Cerebellar cortex (tissue), 1 donor: ENCODE measurements around the gene BRME1.
A peak's percentile ranks its signal among the peaks of the same experiment; 100 is the strongest.

Experiments used
- DNase-seq: peaks from one replicate; pipeline ENCODE4 v3.0.0-alpha.2; 2015; ENCODE audit warnings: low spot score

BRME1 gene

GRCh38 chr19:13887517-13887916 is 18.4 kb downstream of the BRME1 start:
- DNase-seq: no peak

- no peak for DNase-seq
Measured at GRCh38 chr19:13887018-13887436, 18.9 kb downstream of the BRME1 start.

- DNase-seq: no peak
Measured at GRCh38 chr19:13885826-13886365, 20.0 kb downstream of the BRME1 start.

DNA sequence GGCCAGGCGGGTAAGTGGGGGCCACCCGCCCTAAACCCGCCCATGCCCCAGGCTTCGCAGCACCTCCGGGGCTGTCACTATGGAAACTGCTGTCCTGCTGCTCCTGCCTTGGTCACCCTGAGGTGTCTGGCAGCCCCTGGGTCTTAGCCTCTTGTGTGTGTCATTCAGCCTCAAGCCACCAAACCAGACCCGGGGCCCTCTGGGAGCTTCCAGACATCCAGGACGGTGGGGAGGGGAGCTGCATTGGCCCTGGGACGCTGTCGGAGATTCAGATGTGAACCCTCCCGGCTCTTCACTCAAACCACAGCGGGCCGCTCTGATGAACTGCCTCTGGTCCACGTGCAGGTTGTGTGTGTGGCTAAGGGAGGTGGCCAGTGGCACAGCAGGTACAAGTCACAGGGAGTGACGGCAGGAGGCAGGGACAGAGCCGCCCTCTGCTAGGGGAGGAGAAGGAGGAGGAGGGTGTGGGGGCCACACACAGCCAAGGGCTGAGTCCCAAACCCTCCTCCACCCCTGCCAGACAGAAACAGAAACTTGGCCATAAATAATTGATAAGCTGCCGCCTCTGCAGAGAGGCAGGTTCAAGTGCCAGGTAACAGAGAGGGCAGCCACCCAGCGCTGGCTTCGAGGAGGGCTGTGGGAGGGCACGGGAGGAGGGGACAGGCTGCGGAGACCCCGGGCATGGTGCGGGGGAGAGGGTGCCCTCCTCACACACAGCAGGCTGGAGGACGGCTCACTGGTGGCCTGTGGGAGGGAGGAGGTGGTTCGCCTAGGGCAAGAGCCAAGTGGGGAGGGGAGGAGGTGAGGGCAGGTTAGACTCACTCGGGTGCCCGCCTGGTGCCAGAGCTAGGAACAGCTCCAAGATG is 21.0 kb downstream of the BRME1 start:
- no peak for DNase-seq

DNA sequence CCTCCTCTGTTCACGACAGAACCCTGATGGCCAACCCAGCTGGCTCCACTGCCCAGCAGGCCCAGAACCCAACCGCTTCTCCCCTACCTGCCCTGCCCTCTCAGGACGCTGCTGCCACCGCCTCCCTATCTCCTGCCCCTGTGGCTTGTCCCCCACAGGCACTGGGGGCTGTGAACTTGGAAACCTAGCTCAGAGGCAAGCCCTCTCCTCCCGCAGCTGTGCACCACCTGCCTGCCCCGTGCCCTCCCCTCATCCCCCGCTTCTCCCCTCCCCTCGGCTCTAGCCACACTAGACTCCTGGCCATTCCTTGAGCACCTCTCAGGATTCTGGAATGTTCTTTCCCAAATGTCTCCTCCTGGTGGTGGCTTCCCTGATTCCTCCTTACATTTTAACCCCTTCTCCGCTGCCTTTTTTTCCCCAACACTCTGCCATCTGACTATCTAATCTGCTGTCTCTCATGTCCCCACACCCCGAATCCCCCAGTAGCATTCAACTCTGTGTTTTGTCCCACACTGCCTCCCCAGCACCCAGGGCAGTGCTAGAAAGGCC is 22.3 kb downstream of the BRME1 start:
- no peak for DNase-seq

DNA sequence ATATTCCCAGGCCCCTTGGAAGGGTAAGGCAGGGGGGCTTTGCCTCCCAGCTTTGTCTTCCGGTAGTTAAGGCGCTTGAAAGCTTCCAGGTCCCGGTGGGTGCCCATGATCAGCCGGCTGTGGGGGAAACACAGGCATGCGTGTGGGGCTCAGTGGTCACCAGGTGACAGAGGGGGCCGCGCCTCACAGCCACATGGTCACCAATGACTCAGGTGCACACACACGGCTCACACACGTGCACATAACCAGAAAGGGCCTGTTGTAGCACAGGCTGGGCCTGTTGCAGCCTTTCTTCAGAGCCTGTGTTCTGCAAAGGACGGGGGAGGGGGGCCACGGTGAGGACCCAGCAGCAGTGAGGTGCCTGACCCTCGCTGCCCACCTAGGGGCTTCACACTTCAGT is 23.1 kb downstream of the BRME1 start:
- DNase-seq: no peak

- no peak for DNase-seq
Measured at GRCh38 chr19:13882419-13882795, 23.5 kb downstream of the BRME1 start.

DNA sequence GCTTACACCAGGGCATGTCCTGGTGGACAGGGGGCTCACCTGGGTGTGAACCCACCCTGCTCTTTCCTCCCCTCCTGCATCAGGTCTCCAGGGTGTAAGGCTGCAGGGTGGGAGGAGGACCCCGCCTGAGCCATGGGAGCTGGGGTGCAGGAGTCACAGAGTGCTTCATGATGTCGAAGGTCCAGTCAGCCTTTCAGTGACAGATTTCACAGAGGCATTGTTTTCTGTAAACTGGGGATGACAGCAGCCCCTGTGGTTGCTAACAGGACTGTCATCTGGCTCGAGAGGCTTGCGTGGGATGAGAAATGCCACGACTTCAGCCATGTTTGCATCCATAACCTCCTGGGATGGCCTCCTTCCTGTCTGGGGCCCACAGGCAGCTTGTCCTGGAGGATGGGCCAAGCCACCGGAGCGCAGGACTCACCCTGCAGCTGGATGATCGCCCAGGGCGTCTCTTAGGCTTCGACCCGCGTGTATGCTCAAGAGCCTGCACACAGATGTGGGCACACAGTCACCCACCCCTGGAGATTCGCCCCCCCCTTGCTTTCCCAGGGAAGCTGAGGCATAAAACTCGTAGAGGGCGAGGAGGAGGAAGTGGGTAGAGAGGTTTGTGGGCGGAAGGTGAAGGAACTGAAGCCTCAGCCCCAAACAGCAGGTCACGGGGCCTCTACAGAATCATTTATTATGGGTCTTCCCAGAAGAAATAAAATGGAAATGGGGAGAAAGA is 24.1 kb downstream of the BRME1 start:
- DNase-seq: no peak

DNA sequence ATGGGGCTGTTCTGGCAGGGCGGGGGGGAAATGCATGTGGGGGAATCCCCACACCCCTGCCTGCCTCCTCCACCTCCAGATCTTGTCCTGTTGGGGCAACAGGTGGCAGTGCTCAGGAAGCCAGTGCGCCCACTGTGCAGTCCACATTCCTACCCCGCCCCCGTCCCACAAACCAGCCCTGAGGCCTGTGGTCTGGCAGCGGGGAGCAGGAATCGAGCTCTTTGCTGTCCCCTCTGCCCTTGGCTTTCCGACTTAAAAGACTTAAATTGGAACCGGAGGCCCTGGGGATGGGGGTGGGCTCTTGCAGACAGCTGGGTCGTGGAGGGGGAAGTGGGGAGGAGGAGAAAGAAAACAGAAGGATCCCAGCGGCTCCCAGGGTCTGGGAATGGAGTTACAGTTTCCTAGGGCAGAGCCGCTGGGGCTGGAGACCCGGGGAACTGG is 24.6 kb downstream of the BRME1 start:
- no peak for DNase-seq

DNA sequence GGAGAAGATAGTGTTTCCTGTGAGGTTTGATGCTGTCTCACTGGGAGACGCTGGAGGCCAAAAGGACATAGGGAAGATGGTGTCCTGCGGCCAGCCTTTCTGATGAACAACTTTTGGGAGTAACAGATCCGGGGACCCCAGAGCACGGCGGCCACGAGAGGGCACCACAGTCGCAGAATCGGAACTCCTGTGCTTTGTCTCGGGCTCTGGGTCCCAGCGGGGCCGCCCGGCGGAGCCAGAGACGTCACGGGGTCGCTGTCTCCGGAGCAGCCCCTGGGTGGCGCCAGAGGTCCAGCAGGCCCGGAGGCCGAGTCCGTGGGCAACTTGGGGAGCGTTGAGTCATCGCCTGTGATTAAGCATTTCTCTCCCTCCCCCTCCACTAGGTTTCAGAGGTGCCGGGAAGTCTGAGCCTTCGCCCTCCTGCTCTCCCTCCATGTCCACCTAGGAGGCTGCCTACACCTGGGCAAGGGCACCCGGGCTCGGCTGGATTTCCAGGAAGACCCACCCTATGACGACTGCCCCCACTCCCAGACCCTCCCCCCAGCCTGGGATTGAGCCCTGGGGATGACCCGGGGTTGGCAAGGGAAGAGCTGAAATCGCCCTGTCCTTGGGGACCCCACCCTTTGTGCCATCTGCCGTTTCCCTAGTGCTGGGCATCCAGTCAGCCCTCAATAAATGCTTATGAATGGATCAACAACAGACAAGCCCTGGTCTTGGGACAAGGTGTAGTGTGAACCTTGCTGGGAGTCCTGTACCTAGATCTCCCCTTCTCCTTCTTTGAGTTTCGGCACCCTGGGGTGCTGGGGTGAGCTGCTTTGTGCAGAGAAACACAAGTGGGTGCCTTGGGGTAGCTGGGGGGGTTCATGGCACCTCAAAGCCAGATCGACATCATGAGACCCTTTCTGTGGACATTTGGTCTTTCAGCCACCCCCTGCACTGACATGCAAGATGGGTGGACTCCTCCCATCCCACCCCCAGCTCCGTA is 25.6 kb downstream of the BRME1 start:
- peak; percentile 92 for DNase-seq

- DNase-seq: no peak
Measured at GRCh38 chr19:13877303-13877702, 28.6 kb downstream of the BRME1 start.

- DNase-seq: no peak
Measured at GRCh38 chr19:13876834-13877233, 29.1 kb downstream of the BRME1 start, which contains the start of gene NANOS3. TSS of gene NANOS3 (plus strand) at chr19:13877134. CDS start at chr19:13877249, 115 bp downstream.

- no peak for DNase-seq
Measured at GRCh38 chr19:13875824-13876223, 30.1 kb downstream of the BRME1 start.

DNA sequence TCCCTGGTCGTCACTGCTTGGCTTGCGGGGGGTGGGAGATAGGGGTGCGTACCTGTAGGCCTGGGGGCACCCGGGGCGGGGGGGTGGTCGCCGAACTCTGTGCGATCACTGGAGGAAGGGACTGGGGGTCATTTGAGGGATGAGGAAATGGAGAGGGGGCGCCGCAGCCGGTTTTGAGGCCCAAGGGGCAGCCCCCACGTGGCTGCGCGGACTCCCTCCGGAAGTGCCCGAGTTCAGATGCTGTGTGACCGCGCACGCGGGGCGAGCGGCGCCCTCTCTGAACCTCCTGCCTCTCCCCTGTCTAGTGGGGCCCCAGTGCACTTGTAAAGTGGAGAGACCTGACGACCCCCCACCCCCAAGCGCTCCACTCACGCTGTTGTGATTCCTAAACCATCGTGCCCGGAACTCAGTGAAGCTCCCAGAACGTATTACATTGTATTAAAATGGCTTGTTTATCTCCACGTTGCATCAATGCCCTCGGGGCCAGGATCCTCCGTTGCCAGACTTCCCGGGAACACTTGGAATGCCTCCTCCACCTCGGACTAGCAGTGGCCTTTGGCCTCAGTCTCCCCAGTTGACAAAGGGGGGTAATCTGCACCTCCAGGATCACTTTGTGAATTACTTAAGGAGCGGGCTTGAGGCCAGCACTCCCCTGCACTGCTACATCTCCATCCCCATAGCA is 31.9 kb downstream of the BRME1 start:
- DNase-seq: no peak

DNA sequence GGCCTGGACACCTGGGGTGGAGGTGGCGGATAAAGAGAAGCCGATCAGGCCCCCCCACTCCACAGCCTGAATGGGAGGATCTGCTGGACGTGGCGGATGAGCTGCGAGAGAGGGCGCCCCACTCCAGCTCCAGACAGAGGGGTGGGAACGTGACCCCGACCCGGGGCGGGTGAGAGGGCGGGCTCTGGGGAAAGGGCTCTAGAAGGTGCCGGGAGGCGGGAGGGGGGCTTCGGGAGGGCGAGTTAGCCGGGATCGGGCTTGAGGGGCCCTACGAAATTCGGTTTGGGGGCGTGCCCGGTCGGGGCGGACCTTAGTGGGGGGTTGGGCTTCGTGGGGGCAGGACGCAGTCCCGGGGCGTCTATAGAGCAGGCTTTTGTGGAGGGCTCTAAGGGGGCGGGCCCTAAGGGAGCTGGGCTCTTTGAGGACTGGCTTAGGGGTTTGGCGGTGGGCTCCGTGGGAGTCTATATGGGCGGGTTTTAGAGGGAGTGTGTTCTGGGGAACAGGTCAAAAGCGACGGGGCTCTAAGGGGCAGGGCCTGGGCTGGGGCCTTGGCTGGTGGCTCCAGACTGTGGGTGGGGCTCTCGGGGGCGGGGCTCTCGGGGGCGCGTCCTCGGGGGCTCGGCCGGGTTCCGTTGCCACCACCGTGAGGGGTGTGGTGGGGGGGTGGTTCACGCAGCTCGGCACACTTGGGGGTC is 33.1 kb downstream of the BRME1 start:
- peak; percentile 66 for DNase-seq

GRCh38 chr19:13872339-13872694 is 33.6 kb downstream of the BRME1 start:
- DNase-seq: no peak

DNA sequence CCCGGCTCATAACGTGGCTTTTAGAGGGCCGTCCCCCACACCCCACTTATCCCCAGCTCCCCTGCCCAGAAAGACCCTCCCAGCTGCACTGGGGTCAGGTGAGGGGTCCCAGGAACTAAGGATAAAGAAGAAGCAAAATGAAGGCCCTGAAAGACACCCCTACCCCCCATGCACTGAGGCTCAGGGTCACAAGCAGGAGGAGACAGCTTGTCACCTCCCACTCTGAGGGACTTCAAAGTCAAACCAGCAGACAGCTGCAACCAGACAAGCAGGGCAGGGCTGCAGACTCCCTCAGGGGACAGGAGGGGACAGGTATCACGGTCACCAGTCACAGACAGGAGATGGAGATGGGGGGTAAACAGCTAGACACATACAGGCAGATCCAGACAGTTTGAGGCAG is 35.0 kb downstream of the BRME1 start:
- DNase-seq: no peak

DNA sequence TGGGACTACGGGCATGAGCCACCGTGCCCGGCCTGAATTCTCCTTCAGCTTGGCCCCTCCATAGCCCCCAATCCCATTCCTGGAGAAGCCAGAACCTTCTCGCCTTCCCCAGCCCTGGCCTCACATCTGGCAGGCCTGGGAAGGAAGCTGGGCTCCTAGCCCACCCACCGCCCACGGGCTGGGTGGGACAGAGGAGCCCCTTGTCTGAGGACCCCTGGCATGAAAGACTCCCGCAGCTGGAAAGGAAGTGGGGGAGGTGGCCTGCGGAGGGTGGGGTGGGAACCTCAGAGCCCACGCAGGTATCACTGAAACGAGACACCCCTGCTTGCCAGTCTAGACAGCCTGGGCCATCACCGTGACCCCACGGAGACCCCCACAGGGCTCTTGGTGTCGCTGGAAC is 36.6 kb downstream of the BRME1 start:
- DNase-seq: no peak

DNA sequence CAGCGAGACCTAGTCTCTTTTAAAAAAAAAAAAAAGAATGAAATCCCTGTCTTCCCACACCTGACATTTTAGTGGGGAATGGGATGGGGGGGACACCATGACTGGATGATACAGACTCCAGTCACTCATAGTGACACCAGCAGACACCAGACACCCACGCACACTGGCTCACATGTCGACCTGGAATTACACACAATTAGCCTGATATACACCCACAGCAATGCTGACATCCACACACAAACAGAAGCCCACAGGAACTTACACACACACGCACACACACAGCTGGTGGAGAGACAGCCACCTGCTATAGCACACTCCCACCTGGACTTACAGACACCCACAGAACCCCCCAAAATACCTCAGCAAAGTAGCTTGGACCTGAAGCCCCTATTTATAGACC is 37.3 kb downstream of the BRME1 start:
- no peak for DNase-seq

- no peak for DNase-seq
Measured at GRCh38 chr19:13866463-13867046, 39.4 kb downstream of the BRME1 start.
